ENCODE data around the gene GAGE12F.
A peak's percentile ranks its signal among the peaks of the same experiment; 100 is the strongest.
"Not testable (repeated sequence)": the region's sequence is repeated elsewhere in the genome, so short reads cannot be mapped to it uniquely, and the experiment has no call there.

GAGE12F gene, protein sequence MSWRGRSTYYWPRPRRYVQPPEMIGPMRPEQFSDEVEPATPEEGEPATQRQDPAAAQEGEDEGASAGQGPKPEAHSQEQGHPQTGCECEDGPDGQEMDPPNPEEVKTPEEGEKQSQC

DNA sequence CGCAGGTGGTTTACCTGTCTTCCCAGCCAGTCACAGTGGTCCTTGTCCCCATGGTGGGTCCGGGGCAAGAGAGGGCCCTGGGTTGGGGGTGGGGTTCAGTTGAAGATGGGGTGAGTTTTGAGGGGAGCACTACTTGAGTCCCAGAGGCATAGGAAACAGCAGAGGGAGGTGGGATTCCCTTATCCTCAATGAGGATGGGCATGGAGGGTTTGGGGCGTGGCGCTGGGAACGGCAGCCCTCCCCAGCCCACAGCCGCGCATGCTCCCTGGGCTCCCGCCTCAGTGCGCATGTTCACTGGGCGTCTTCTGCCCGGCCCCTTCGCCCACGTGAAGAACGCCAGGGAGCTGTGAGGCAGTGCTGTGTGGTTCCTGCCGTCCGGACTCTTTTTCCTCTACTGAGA is at the start of gene GAGE12F:
GAGE12F (plus strand) TSS at position 301 of the 400 bp plus-strand sequence. CDS start 1,155 bp downstream, outside the sequence.
- not testable (repeated sequence) for DNase-seq

DNA sequence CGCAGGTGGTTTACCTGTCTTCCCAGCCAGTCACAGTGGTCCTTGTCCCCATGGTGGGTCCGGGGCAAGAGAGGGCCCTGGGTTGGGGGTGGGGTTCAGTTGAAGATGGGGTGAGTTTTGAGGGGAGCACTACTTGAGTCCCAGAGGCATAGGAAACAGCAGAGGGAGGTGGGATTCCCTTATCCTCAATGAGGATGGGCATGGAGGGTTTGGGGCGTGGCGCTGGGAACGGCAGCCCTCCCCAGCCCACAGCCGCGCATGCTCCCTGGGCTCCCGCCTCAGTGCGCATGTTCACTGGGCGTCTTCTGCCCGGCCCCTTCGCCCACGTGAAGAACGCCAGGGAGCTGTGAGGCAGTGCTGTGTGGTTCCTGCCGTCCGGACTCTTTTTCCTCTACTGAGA is 28.8 kb upstream of the GAGE12F start, which contains the start of gene GAGE12C:
GAGE12C (plus strand) TSS at position 301 of the 400 bp plus-strand sequence. CDS start 1,155 bp downstream, outside the sequence.
- DNase-seq, result not testable (repeated sequence)

DNA sequence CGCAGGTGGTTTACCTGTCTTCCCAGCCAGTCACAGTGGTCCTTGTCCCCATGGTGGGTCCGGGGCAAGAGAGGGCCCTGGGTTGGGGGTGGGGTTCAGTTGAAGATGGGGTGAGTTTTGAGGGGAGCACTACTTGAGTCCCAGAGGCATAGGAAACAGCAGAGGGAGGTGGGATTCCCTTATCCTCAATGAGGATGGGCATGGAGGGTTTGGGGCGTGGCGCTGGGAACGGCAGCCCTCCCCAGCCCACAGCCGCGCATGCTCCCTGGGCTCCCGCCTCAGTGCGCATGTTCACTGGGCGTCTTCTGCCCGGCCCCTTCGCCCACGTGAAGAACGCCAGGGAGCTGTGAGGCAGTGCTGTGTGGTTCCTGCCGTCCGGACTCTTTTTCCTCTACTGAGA is 19.2 kb upstream of the GAGE12F start, which contains the start of gene GAGE12D:
GAGE12D (plus strand) TSS at position 301 of the 400 bp plus-strand sequence. CDS start 1,155 bp downstream, outside the sequence.
- not testable (repeated sequence) for DNase-seq

DNA sequence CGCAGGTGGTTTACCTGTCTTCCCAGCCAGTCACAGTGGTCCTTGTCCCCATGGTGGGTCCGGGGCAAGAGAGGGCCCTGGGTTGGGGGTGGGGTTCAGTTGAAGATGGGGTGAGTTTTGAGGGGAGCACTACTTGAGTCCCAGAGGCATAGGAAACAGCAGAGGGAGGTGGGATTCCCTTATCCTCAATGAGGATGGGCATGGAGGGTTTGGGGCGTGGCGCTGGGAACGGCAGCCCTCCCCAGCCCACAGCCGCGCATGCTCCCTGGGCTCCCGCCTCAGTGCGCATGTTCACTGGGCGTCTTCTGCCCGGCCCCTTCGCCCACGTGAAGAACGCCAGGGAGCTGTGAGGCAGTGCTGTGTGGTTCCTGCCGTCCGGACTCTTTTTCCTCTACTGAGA is 9.7 kb upstream of the GAGE12F start, which contains the start of gene GAGE12E:
GAGE12E (plus strand) TSS at position 301 of the 400 bp plus-strand sequence. CDS start 1,155 bp downstream, outside the sequence.
- not testable (repeated sequence) for DNase-seq

DNA sequence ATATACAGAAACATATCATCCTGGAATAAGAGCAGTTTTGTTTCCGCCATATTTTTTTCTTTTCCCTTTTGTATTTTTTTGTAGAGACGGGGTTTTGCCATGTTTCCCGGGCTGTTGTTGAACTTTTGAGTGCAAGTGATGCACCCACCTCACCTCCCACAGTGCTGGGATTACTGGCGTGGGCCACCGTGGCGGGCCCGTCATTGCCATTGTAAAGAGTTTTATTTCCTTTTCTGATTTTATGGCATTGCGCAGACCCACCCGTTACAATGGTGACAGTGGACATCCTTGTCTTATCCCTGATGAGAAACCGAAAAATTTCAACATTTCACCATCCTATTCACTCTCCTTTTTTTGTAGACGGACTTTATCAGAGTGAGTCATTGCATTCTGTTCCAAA is 8.1 kb downstream of the GAGE12F start:
- DNase-seq, result not testable (repeated sequence)

DNA sequence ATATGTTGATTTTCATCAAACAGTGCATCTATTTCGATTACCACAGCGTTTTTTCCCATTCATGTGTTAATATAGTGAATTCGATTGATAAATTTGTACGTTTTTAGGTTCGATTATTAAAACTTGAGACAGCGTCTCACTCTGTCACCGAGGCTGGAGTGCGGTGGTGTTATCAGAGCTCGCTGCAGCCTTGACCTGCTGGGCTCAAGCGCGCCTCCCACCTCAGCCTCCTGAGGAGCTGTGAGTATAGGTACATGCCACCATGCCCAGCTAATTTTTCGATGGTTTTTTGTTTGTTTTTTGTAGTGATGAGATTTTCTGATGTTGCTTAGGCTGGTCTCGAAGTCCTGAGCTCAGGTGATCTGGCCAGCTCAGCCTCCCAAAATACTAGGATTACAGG is 8.5 kb downstream of the GAGE12F start:
- not testable (repeated sequence) for DNase-seq

DNA sequence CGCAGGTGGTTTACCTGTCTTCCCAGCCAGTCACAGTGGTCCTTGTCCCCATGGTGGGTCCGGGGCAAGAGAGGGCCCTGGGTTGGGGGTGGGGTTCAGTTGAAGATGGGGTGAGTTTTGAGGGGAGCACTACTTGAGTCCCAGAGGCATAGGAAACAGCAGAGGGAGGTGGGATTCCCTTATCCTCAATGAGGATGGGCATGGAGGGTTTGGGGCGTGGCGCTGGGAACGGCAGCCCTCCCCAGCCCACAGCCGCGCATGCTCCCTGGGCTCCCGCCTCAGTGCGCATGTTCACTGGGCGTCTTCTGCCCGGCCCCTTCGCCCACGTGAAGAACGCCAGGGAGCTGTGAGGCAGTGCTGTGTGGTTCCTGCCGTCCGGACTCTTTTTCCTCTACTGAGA is 9.5 kb downstream of the GAGE12F start, which contains the start of gene GAGE12G:
GAGE12G (plus strand) TSS at position 301 of the 400 bp plus-strand sequence. CDS start 1,155 bp downstream, outside the sequence.
- DNase-seq, result not testable (repeated sequence)

DNA sequence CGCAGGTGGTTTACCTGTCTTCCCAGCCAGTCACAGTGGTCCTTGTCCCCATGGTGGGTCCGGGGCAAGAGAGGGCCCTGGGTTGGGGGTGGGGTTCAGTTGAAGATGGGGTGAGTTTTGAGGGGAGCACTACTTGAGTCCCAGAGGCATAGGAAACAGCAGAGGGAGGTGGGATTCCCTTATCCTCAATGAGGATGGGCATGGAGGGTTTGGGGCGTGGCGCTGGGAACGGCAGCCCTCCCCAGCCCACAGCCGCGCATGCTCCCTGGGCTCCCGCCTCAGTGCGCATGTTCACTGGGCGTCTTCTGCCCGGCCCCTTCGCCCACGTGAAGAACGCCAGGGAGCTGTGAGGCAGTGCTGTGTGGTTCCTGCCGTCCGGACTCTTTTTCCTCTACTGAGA is 19.0 kb downstream of the GAGE12F start, which contains the start of gene GAGE12H:
GAGE12H (plus strand) TSS at position 301 of the 400 bp plus-strand sequence. CDS start 1,155 bp downstream, outside the sequence.
- DNase-seq, result not testable (repeated sequence)

DNA sequence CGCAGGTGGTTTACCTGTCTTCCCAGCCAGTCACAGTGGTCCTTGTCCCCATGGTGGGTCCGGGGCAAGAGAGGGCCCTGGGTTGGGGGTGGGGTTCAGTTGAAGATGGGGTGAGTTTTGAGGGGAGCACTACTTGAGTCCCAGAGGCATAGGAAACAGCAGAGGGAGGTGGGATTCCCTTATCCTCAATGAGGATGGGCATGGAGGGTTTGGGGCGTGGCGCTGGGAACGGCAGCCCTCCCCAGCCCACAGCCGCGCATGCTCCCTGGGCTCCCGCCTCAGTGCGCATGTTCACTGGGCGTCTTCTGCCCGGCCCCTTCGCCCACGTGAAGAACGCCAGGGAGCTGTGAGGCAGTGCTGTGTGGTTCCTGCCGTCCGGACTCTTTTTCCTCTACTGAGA is 28.6 kb downstream of the GAGE12F start, which contains the start of gene GAGE2A:
GAGE2A (plus strand) TSS at position 301 of the 400 bp plus-strand sequence. CDS start 1,155 bp downstream, outside the sequence.
- not testable (repeated sequence) for DNase-seq

DNA sequence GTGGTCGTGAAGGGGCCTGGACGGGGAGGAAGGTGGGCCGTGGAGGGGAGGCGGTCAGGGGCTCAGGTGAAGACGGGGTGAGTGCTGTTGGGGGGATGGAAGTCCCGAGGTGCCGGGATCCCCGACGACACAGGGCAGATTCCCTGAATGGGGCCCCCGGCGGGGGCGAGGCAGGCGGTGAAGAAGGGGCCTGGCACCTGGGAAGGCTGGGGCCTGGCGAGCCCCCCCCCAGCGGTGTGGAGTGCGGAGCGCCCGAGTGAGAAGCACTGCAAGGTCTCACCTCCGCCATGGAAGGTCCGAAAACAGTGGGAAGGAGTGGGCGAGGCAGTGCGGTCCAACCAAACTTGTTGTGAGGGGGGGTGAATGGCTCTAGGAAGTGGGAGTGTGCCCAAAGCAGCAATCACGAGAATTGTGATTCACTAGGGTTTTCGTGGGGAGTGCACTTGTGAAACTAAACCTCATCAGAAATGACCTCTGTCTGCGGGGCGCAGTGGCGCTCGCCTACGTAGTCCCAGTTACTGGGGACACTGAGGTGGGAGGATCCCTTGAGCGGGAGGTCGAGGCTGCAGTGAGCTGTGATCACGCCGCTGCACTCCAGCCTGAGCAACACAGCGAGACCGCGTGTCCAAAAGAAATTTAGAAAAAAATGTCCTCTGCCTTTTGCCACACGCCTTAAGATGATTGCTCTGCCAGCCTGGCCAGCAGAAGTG is 29.3 kb downstream of the GAGE12F start:
- peak; percentile 4 for DNase-seq

DNA sequence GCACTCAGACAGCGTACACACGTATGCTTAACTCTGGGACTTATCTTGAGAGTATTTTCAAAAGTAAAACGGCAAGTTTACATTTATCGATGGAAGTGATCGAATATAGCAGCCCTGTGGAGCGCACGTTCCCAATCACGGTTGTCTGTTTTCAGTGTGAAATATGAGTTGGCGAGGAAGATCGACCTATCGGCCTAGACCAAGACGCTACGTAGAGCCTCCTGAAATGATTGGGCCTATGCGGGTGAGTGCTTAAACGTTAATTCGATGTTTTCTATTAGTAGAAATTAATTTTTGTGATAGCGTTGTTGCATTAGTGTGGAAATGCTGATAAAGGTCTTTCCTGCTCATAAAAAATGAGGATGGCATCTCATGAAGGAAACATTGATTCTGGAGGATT is 29.8 kb downstream of the GAGE12F start:
- not testable (repeated sequence) for DNase-seq

DNA sequence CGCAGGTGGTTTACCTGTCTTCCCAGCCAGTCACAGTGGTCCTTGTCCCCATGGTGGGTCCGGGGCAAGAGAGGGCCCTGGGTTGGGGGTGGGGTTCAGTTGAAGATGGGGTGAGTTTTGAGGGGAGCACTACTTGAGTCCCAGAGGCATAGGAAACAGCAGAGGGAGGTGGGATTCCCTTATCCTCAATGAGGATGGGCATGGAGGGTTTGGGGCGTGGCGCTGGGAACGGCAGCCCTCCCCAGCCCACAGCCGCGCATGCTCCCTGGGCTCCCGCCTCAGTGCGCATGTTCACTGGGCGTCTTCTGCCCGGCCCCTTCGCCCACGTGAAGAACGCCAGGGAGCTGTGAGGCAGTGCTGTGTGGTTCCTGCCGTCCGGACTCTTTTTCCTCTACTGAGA is 38.1 kb downstream of the GAGE12F start, which contains the start of gene GAGE1:
GAGE1 (plus strand) TSS at position 301 of the 400 bp plus-strand sequence. CDS start 1,155 bp downstream, outside the sequence.
- not testable (repeated sequence) for DNase-seq

DNA sequence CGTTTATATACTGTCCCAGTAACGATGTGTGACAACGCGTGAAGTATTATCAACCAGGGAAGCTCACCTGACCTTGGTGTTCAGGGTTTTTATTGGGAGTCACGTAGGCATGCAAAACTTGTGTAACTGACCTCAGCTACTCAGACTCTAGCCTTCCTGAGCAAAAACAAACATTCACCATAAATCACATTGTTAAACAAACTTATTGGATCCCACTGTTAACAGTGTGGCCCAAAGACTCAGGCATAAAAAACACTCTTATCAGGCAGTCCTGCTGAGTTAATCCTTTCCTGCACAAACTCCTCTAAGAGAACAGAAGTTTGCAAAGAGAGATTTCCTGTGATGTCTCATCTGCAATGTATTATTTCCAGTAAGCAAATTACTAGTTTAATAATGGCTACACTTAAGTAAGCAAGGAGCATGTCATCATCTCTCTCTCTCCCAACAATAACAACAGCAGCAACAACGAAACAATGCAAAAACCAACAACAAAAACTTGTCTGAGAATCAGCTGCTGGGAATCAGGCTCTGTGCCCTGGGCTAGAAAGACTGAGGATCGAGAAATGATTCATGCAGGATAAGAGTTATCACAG is 50.2 kb downstream of the GAGE12F start:
- DNase-seq, result no peak
